Esophagus muscularis mucosa (tissue), 4 donors: Measurements from ENCODE around the gene F3. TPM values are rescaled to one million over a fixed set of nuclear protein-coding genes. Genes with fewer than 3 reads are reported as not detected.
A peak's percentile ranks its signal among the peaks of the same experiment; 100 is the strongest.

Source experiments
- DNase-seq: peaks from one replicate; pipeline ENCODE4 v3.0.0-alpha.2; 2017; ENCODE audit errors: extremely low spot score
- H3K27ac ChIP-seq, 4 donors: fragments of 200-600 bp; sonication (generic); replicated peaks in 1 of 4; 1 replicate in 3 of 4; 2 replicates in 1 of 4; pipeline ENCODE4 v1.5.1; 2016 to 2019; ENCODE audit warnings: mild to moderate bottlenecking in 1 of 4
- H3K27me3 ChIP-seq, 4 donors: fragments of 200-600 bp; sonication (generic); one replicate each; pipeline versions ENCODE4 v1.5.1 to v1.6.0; 2016 to 2019
- H3K36me3 ChIP-seq, 4 donors: fragments of 200-600 bp; sonication (generic); one replicate each; pipeline ENCODE4 v1.5.1; 2016 to 2019
- H3K4me1 ChIP-seq, 4 donors: fragments of 200-600 bp; sonication (generic); one replicate each; pipeline ENCODE4 v1.5.1; 2016 to 2019
- H3K4me3 ChIP-seq, 4 donors: fragments of 200-600 bp; sonication (generic); 1 replicate in 2 of 4; 2 replicates in 2 of 4; pipeline ENCODE4 v1.5.1; 2016 to 2019; ENCODE audit warnings: mild to moderate bottlenecking in 4 of 4, moderate library complexity in 1 of 4
- H3K9me3 ChIP-seq, 4 donors: fragments of 200-600 bp; sonication (generic); 1 replicate in 3 of 4; 2 replicates in 1 of 4; pipeline ENCODE4 v1.5.1; 2016 to 2019
- CTCF ChIP-seq, 3 experiments: fragments of 200-600 bp in 2 of 3; fragments of 450-650 bp in 1 of 3; sonication (generic) in 2 of 3; IDR thresholded peaks; one replicate each; pipeline ENCODE4 v1.5.1; 2017 to 2019; ENCODE audit warnings: antibody characterized with exemption in 3 of 3, mild to moderate bottlenecking in 2 of 3, moderate library complexity in 1 of 3
- EP300 ChIP-seq: sonication (generic); formaldehyde crosslinking; IDR thresholded peaks from one replicate; pipeline ENCODE4 v1.6.1; 2017; ENCODE audit warnings: antibody characterized with exemption
- POLR2A ChIP-seq: fragments of 450-650 bp; IDR thresholded peaks from one replicate; pipeline ENCODE4 v1.6.1; 2017; ENCODE audit warnings: antibody characterized with exemption, moderate library complexity, mild to moderate bottlenecking, low read depth
- POLR2AphosphoS5 ChIP-seq, 2 donors: sonication (generic); formaldehyde crosslinking; IDR thresholded peaks; one replicate each; pipeline ENCODE4 v1.6.1; 2017; ENCODE audit warnings: antibody characterized with exemption in 2 of 2
- WGBS: methylation state at CpG from one replicate; pipeline ENCODE4 v1.1.5; 2018; 5-methylcytosine and 5-hydroxymethylcytosine counted together
- intact Hi-C: fragments of 100-400 bp; cut with DNase I; formaldehyde crosslinking; loops from one replicate; pipeline ENCODE4 v1.15.1; 2023
- total RNA-seq, 4 donors: library from RNA; depleted of rRNA; stranded (reverse); fragments of >200 nt; gene quantifications; one replicate each; pipeline versions ENCODE4 v1.1.0 to v1.2.1, GENCODE V29; 2016

Gene F3
- total RNA-seq, 4 donors from 2014 or later, result 12.6 to 56.3 (median 17.5) TPM

- no peak for DNase-seq
- H3K4me1 ChIP-seq, result peaks cover 3 to 16% (median 8%) of the 10 kb centered on the region in 4 donors
- 94% methylated on average over 5 of the region's 5 CpGs for WGBS
- no peak overlapping the region for H3K4me3 ChIP-seq
- H3K9me3 ChIP-seq, result no peaks in the 10 kb centered on the region
- TF ChIP-seq CTCF (IDR thresholded peaks at IDR 0.05) (no peak), EP300 (no peak), POLR2A (no peak), POLR2AphosphoS5 (IDR thresholded peaks at IDR 0.05) (no peak)
- no peak overlapping the region for H3K27ac ChIP-seq
- H3K36me3 ChIP-seq, result no peaks in the 10 kb centered on the region
- no peaks in the 10 kb centered on the region for H3K27me3 ChIP-seq
- intact Hi-C loops, result no loop called here
Measured at GRCh38 chr1:94555091-94555490, 13.5 kb upstream of the F3 start.

- intact Hi-C loops, result no loop called here
- H3K4me1 ChIP-seq, result peaks cover 3 to 11% (median 3%) of the 10 kb centered on the region in 4 donors
- WGBS, result 91% methylated on average over 5 of the region's 5 CpGs
- H3K27ac ChIP-seq, result no peak overlapping the region
- no peak for TF ChIP-seq POLR2AphosphoS5 (IDR thresholded peaks at IDR 0.05)
- no peak for TF ChIP-seq POLR2A
- TF ChIP-seq CTCF (IDR thresholded peaks at IDR 0.05), result no peak
- TF ChIP-seq EP300, result no peak
- no peak for DNase-seq
- no peaks in the 10 kb centered on the region for H3K27me3 ChIP-seq
- no peak overlapping the region for H3K4me3 ChIP-seq
- H3K9me3 ChIP-seq, result no peaks in the 10 kb centered on the region
- H3K36me3 ChIP-seq, result no peaks in the 10 kb centered on the region
Measured at GRCh38 chr1:94554580-94554979, 13.0 kb upstream of the F3 start.

GRCh38 chr1:94553931-94554330 lies 12.4 kb upstream of the F3 start:
- WGBS, result 100% methylated on average over 1 of the region's 4 CpGs
- H3K27ac ChIP-seq, result no peak overlapping the region
- H3K27me3 ChIP-seq, result no peaks in the 10 kb centered on the region
- H3K9me3 ChIP-seq, result no peaks in the 10 kb centered on the region
- no peaks in the 10 kb centered on the region for H3K36me3 ChIP-seq
- intact Hi-C loops, result no loop called here
- no peak overlapping the region for H3K4me3 ChIP-seq
- DNase-seq, result no peak
- peaks cover 3 to 11% (median 3%) of the 10 kb centered on the region in 4 donors for H3K4me1 ChIP-seq
- TF ChIP-seq EP300 (no peak), POLR2AphosphoS5 (IDR thresholded peaks at IDR 0.05) (no peak)

GRCh38 chr1:94553323-94553730 lies 11.8 kb upstream of the F3 start:
- Histone ChIP-seq H3K27ac (no peak overlapping the region), H3K9me3 (no peaks in the 10 kb centered on the region), H3K27me3 (no peaks in the 10 kb centered on the region), H3K4me1 (peaks cover 3 to 11% (median 3%) of the 10 kb centered on the region in 4 donors), H3K36me3 (no peaks in the 10 kb centered on the region), H3K4me3 (no peak overlapping the region)
- 71% methylated on average over 5 of the region's 5 CpGs for WGBS
- DNase-seq, result no peak
- TF ChIP-seq POLR2A (no peak), EP300 (no peak), CTCF (IDR thresholded peaks at IDR 0.05) (no peak), POLR2AphosphoS5 (IDR thresholded peaks at IDR 0.05) (no peak)
- intact Hi-C loops, result no loop called here

- no peaks in the 10 kb centered on the region for H3K36me3 ChIP-seq
- TF ChIP-seq POLR2A, result no peak
- no peak for TF ChIP-seq CTCF (IDR thresholded peaks at IDR 0.05)
- TF ChIP-seq POLR2AphosphoS5 (IDR thresholded peaks at IDR 0.05), result no peak
- TF ChIP-seq EP300, result no peak
- no peak for DNase-seq
- intact Hi-C loops, result no loop called here
- H3K9me3 ChIP-seq, result no peaks in the 10 kb centered on the region
- 97% methylated on average over 8 of the region's 8 CpGs for WGBS
- peaks cover 3 to 11% (median 3%) of the 10 kb centered on the region in 4 donors for H3K4me1 ChIP-seq
- no peaks in the 10 kb centered on the region for H3K27me3 ChIP-seq
- no peak overlapping the region for H3K4me3 ChIP-seq
- peak overlapping the region in 1 of 4 donors; percentile 7 for H3K27ac ChIP-seq
Measured at GRCh38 chr1:94552071-94552586, 10.6 kb upstream of the F3 start.
